Measurements from ENCODE around the gene ATP8A2. TPM values are rescaled to one million over a fixed set of nuclear protein-coding genes. Genes with fewer than 3 reads are reported as not detected.

ATP8A2 gene
- total RNA-seq, 4 donors from 2014 or later, result 0.13 to 0.29 (median 0.24) TPM

DNA sequence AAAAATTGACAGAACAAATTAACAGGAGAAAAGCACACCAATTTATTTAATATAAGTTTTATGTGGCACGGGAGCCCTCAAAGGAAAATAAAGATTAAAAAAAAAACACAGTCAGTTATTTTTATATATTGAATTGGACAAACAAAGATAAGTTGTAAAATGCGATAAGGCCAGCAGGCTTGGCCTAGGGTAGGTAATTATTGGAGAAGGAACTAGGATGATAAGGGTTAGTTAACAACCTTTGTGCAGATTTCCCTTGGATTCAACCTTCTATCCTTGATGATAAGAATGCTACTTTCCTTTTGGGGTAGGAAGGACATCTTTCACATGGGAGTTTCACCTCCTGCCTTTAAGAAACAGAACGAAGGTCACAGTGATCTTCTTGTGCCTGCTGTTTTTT, 427.2 kb downstream of the ATP8A2 start:
- DNase-seq, result no peak
- no peaks in the 10 kb centered on the region for H3K4me1 ChIP-seq
- H3K27me3 ChIP-seq, result no peaks in the 10 kb centered on the region
- H3K9me3 ChIP-seq, result no peaks in the 10 kb centered on the region
- whole genome bisulfite sequencing, 2 donors, result 60 to 93% methylated on average over 3 of the region's 3 CpGs
- no peak overlapping the region for H3K4me3 ChIP-seq (replicated peaks in 1 of 3)
- intact Hi-C loops (cut with DNase I), result no loop called here
- no peak overlapping the region for H3K27ac ChIP-seq
- TF ChIP-seq POLR2A (IDR thresholded peaks at IDR 0.05), result no peak
- TF ChIP-seq, protein P1, sequence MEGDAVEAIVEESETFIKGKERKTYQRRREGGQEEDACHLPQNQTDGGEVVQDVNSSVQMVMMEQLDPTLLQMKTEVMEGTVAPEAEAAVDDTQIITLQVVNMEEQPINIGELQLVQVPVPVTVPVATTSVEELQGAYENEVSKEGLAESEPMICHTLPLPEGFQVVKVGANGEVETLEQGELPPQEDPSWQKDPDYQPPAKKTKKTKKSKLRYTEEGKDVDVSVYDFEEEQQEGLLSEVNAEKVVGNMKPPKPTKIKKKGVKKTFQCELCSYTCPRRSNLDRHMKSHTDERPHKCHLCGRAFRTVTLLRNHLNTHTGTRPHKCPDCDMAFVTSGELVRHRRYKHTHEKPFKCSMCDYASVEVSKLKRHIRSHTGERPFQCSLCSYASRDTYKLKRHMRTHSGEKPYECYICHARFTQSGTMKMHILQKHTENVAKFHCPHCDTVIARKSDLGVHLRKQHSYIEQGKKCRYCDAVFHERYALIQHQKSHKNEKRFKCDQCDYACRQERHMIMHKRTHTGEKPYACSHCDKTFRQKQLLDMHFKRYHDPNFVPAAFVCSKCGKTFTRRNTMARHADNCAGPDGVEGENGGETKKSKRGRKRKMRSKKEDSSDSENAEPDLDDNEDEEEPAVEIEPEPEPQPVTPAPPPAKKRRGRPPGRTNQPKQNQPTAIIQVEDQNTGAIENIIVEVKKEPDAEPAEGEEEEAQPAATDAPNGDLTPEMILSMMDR (IDR thresholded peaks at IDR 0.05), result no peak
- no peaks in the 10 kb centered on the region for H3K36me3 ChIP-seq

DNA sequence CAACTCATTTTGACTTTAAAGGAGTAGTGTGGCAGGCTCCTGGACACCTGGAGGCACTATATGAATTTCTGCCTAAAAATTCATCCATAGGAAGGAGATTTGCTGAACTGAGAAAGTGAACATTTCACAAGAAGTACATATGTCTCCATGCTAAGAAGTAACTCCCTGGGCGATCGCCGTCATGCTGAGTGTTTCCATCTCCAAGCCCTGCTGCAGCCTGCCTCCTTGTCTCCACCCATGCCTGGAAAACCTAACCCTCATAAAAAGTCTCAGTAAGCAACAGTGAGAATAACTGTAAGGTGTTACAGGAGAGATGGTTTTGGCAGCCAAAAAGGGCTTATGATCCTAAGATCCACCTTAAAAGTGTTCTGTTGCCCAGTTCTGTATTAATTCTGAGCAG, 428.7 kb downstream of the ATP8A2 start:
- Histone ChIP-seq H3K4me1 (no peaks in the 10 kb centered on the region), H3K27ac (no peak overlapping the region), H3K4me3 (replicated peaks in 1 of 3) (no peak overlapping the region), H3K36me3 (no peaks in the 10 kb centered on the region), H3K27me3 (no peaks in the 10 kb centered on the region), H3K9me3 (no peaks in the 10 kb centered on the region)
- 86 to 88% methylated on average over 3 of the region's 3 CpGs for WGBS, 2 donors
- DNase-seq, result no peak
- TF ChIP-seq, protein P1 (IDR thresholded peaks at IDR 0.05), result no peak
- no peak for TF ChIP-seq POLR2A (IDR thresholded peaks at IDR 0.05)
- intact Hi-C loops (cut with DNase I), result no loop called here

DNA sequence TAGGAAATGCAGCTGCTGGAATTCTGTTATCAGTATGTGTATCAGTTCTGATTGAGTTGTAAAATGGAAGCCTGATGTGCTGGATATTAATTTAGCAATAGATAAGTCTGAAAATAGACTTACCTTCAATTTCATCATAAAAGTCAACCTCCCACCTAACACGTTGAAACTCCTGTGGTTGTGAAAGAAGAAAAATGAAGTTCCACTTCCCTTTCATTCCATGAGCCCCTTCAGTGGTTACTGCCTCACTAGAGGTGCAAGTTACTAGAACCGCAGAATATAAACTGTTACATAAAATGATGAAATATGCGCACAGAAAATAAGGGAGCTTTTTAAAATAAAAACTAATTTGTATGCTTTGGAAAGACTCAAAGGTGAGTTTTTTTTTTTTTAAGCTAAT, 430.8 kb downstream of the ATP8A2 start:
- H3K27me3 ChIP-seq, result no peaks in the 10 kb centered on the region
- no peak overlapping the region for H3K4me3 ChIP-seq (replicated peaks in 1 of 3)
- DNase-seq, result no peak
- no peaks in the 10 kb centered on the region for H3K4me1 ChIP-seq
- no peak overlapping the region for H3K27ac ChIP-seq
- 80 to 83% methylated on average over 3 of the region's 3 CpGs for WGBS, 2 donors
- TF ChIP-seq, protein P1 (IDR thresholded peaks at IDR 0.05), result no peak
- no peak for TF ChIP-seq POLR2A (IDR thresholded peaks at IDR 0.05)
- intact Hi-C loops (cut with DNase I), result no loop called here
- no peaks in the 10 kb centered on the region for H3K9me3 ChIP-seq
- H3K36me3 ChIP-seq, result no peaks in the 10 kb centered on the region

DNA sequence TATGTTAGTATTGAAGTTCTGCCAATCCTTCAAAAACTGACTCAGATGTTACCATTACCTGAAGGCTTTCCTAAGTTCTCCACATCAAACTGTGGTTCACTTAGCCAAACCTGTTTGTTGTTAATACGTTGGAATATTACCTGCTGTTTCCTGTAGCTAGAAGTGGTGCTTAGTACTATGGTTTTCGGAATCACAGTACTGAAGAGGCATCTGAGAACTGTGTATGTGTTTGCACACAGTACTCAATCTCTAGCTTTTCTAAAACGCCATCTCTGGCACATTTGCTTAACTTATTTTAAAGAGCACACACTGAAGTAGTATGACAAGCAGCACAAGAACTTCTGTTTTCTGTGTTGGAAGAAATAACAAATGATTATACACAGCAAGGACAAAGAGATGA, 431.9 kb downstream of the ATP8A2 start:
- 37 to 47% methylated on average over 3 of the region's 3 CpGs for WGBS, 2 donors
- intact Hi-C loops (cut with DNase I), result no loop called here

DNA sequence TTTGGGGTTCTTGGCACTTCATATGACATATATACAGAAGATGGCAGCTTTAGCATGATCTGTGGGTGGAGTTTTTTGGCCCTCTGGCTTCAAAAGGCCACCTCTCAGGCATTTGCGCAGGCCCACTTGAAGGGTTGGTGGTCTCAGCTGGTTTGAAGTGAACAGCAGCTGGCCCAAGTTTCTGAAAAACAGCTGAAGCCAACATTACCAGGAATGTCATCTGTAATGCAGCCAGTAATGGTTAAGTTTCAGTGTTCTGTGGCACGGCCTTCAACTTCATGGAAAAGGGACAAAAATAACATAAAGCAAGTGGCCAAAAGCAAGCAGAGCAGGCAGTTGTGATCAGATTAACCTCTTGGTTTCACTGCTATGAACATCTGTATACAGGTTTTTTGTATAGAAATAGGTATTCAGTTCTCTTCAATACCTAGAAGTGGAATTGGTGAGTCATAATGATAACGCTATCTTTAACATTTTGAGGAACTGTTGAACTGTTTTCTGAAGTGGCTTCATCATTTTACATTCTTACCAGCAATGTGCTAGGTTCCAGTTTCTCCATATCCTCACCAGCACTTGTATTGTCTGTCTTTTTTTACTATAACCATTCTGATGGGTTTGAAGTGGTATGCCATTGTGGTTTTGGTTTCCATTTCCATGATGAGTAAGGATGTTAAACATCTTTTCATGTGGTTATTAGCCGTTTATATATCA, 434.6 kb downstream of the ATP8A2 start:
- TF ChIP-seq, protein P1 (IDR thresholded peaks at IDR 0.05), result no peak
- TF ChIP-seq POLR2A (IDR thresholded peaks at IDR 0.05), result no peak
- 59 to 64% methylated on average over 4 of the region's 4 CpGs for WGBS, 2 donors
- peak; percentile 3 to 23 for DNase-seq
- intact Hi-C loops (cut with DNase I), result no loop called here
- Histone ChIP-seq H3K27me3 (no peaks in the 10 kb centered on the region), H3K9me3 (no peaks in the 10 kb centered on the region), H3K27ac (no peak overlapping the region), H3K4me1 (peaks cover 0 to 4% of the 10 kb centered on the region in 2 donors), H3K36me3 (no peaks in the 10 kb centered on the region), H3K4me3 (replicated peaks in 1 of 3) (no peak overlapping the region)

More for the DNA sequence above, 431.9 kb downstream of the ATP8A2 start:
- Histone ChIP-seq H3K4me3 (replicated peaks in 1 of 3) (no peak overlapping the region), H3K27me3 (no peaks in the 10 kb centered on the region), H3K9me3 (no peaks in the 10 kb centered on the region), H3K27ac (no peak overlapping the region), H3K36me3 (no peaks in the 10 kb centered on the region), H3K4me1 (no peaks in the 10 kb centered on the region)
- DNase-seq, result no peak
- TF ChIP-seq POLR2A (IDR thresholded peaks at IDR 0.05), result no peak
- TF ChIP-seq, protein P1 (IDR thresholded peaks at IDR 0.05), result no peak
